SU-DHL-6 (cell line): Measurements from ENCODE around the gene MTCL1.

ENCODE experiments used
- H2AFZ ChIP-seq: fragments of 200-600 bp; sonication (generic); 2 replicates; pipeline ENCODE4 v1.6.1; 2014; ENCODE audit warnings: low read depth, mild to moderate bottlenecking, moderate library complexity, mixed read lengths, antibody characterized with exemption, low read length; ENCODE audit not compliant: severe bottlenecking
- H3F3A ChIP-seq: fragments of 200-600 bp; shearing (Covaris generic); 2 replicates; pipeline ENCODE4 v1.6.0; 2016; ENCODE audit warnings: antibody characterized with exemption, mild to moderate bottlenecking; ENCODE audit not compliant: insufficient read depth
- H3K27ac ChIP-seq: fragments of 200-600 bp; sonication (generic); 2 replicates; pipeline ENCODE4 v1.5.1; 2016; ENCODE audit warnings: low read depth, mild to moderate bottlenecking, low read length, moderate library complexity, mixed read lengths
- H3K27me3 ChIP-seq: fragments of 200-600 bp; sonication (generic), shearing (Covaris generic); 2 replicates; pipeline ENCODE4 v1.6.0; 2014; ENCODE audit warnings: mild to moderate bottlenecking, low read length
- H3K36me3 ChIP-seq: fragments of 200-600 bp; sonication (generic); 2 replicates; pipeline ENCODE4 v1.6.1; 2014; ENCODE audit warnings: mild to moderate bottlenecking, low read length, mixed read lengths
- H3K4me2 ChIP-seq: fragments of 300-600, 200-600 bp; shearing (Covaris generic), sonication (generic); 2 replicates; pipeline ENCODE4 v1.6.0; 2014; ENCODE audit warnings: low read length, low read depth, mild to moderate bottlenecking; ENCODE audit not compliant: poor library complexity, severe bottlenecking
- H3K4me3 ChIP-seq: fragments of 200-600 bp; sonication (generic); 2 replicates; pipeline ENCODE4 v1.5.1; 2014; ENCODE audit warnings: antibody characterized with exemption, low read length, mild to moderate bottlenecking, mixed read lengths; ENCODE audit not compliant: insufficient read depth, poor library complexity, severe bottlenecking
- H3K79me2 ChIP-seq: fragments of 200-600 bp; sonication (generic); 2 replicates; pipeline ENCODE4 v1.6.1; 2014; ENCODE audit warnings: mild to moderate bottlenecking, low read length, moderate library complexity; ENCODE audit not compliant: insufficient read depth
- H3K9ac ChIP-seq: fragments of 200-600 bp; sonication (generic); 2 replicates; pipeline ENCODE4 v1.7.0; 2014; ENCODE audit warnings: mild to moderate bottlenecking, low read length
- H3K9me2 ChIP-seq: fragments of 200-600 bp; sonication (generic); replicated peaks from 2 replicates; pipeline ENCODE4 v1.6.1; 2014; ENCODE audit warnings: low read length; ENCODE audit not compliant: insufficient read depth
- H3K9me3 ChIP-seq: fragments of 200-600 bp; sonication (generic); 2 replicates; pipeline ENCODE4 v1.6.1; 2014; ENCODE audit warnings: low read length, mixed read lengths; ENCODE audit not compliant: insufficient read depth
- H4K20me1 ChIP-seq: fragments of 200-600 bp; sonication (generic); 2 replicates; pipeline ENCODE4 v1.6.1; 2014; ENCODE audit warnings: low read depth, mild to moderate bottlenecking, antibody characterized with exemption, low read length, moderate library complexity, mixed read lengths
- CTCF ChIP-seq: fragments of 200-600 bp; sonication (generic); IDR thresholded peaks from one replicate; pipeline ENCODE4 v1.5.1; 2017; ENCODE audit warnings: antibody characterized with exemption, mild to moderate bottlenecking, low read length, moderate library complexity; ENCODE audit not compliant: insufficient read depth, poor library complexity, severe bottlenecking
- EZH2phosphoT487 ChIP-seq: fragments of 200-600 bp; sonication (generic), shearing (Covaris generic); conservative IDR thresholded peaks from 2 replicates; pipeline ENCODE4 v1.6.1; 2018; ENCODE audit warnings: mild to moderate bottlenecking, antibody characterized with exemption, low read length, moderate library complexity, mixed read lengths

Gene MTCL1

GRCh38 chr18:8818982-8819381 is 113.6 kb downstream of the MTCL1 start:
- no peak overlapping the region for H3K9ac ChIP-seq
- no peaks in the 10 kb centered on the region for H3K9me3 ChIP-seq
- no peaks in the 10 kb centered on the region for H3F3A ChIP-seq
- H3K4me2 ChIP-seq = no peak overlapping the region
- H3K4me3 ChIP-seq = no peak overlapping the region
- no peaks in the 10 kb centered on the region for H3K27me3 ChIP-seq
- no peaks in the 10 kb centered on the region for H4K20me1 ChIP-seq
- no peaks in the 10 kb centered on the region for H3K79me2 ChIP-seq
- no peak for TF ChIP-seq EZH2phosphoT487
- no peak for TF ChIP-seq CTCF
- no peak overlapping the region for H3K27ac ChIP-seq
- no peaks in the 10 kb centered on the region for H3K36me3 ChIP-seq
- no peaks in the 10 kb centered on the region for H3K9me2 ChIP-seq
- H2AFZ ChIP-seq = no peak overlapping the region

- no peak for TF ChIP-seq EZH2phosphoT487
- TF ChIP-seq CTCF = no peak
Measured at GRCh38 chr18:8820396-8821082, 115.2 kb downstream of the MTCL1 start.

GRCh38 chr18:8821083-8821465 is 115.7 kb downstream of the MTCL1 start:
- H3K36me3 ChIP-seq = no peaks in the 10 kb centered on the region
- H2AFZ ChIP-seq = no peak overlapping the region
- H3K9ac ChIP-seq = no peak overlapping the region
- H4K20me1 ChIP-seq = no peaks in the 10 kb centered on the region
- no peaks in the 10 kb centered on the region for H3K27me3 ChIP-seq
- H3F3A ChIP-seq = no peaks in the 10 kb centered on the region
- H3K27ac ChIP-seq = no peak overlapping the region
- H3K9me3 ChIP-seq = no peaks in the 10 kb centered on the region
- H3K9me2 ChIP-seq = no peaks in the 10 kb centered on the region
- no peak overlapping the region for H3K4me3 ChIP-seq
- no peak for TF ChIP-seq CTCF
- TF ChIP-seq EZH2phosphoT487 = no peak
- no peaks in the 10 kb centered on the region for H3K79me2 ChIP-seq
- no peak overlapping the region for H3K4me2 ChIP-seq

More at GRCh38 chr18:8820396-8821082, 115.2 kb downstream of the MTCL1 start:
- Histone ChIP-seq H3K36me3 (no peaks in the 10 kb centered on the region), H3F3A (no peaks in the 10 kb centered on the region), H3K9me3 (no peaks in the 10 kb centered on the region), H3K9ac (no peak overlapping the region), H3K4me2 (no peak overlapping the region), H3K9me2 (no peaks in the 10 kb centered on the region), H3K27ac (no peak overlapping the region), H4K20me1 (no peaks in the 10 kb centered on the region), H3K27me3 (no peaks in the 10 kb centered on the region), H2AFZ (no peak overlapping the region), H3K4me3 (no peak overlapping the region), H3K79me2 (no peaks in the 10 kb centered on the region)
